ENCODE data around the gene CHD1. TPM values are rescaled to one million over a fixed set of nuclear protein-coding genes. Genes with fewer than 3 reads are reported as not detected.

The CHD1 gene
- total RNA-seq (170 TPM), polyA plus RNA-seq (55.7 TPM)
- long read RNA-seq, donor 1, full-length matches to known transcripts: 6 of 6 reads
- long read RNA-seq, donor 1, partial matches to known transcripts: 0 of 6 reads
- long read RNA-seq, donor 1, other reads (novel, unspliced or antisense): 0 of 6 reads
- long read RNA-seq, donor 2: 0 reads
- long read RNA-seq, donor 3, full-length matches to known transcripts: 53 of 104 reads
- long read RNA-seq, donor 3, partial matches to known transcripts: 51 of 104 reads
- long read RNA-seq, donor 3, other reads (novel, unspliced or antisense): 0 of 104 reads
- long read RNA-seq, donor 4, transcript CHD1-205 (4 exons, 724 nt): minor isoform, 5 of 26 reads
- long read RNA-seq, donor 4, transcript CHD1-210 (2 exons, 786 nt): major isoform, 6 of 26 reads
- long read RNA-seq, donor 4, partial matches to known transcripts: 13 of 26 reads
- long read RNA-seq, donor 4, other reads (novel, unspliced or antisense): 0 of 26 reads
- long read RNA-seq, donor 5, full-length matches to known transcripts: 35 of 114 reads
- long read RNA-seq, donor 5, partial matches to known transcripts: 73 of 114 reads
- long read RNA-seq, donor 5, other reads (novel, unspliced or antisense): 6 of 114 reads
- long read RNA-seq, donor 6, full-length matches to known transcripts: 29 of 42 reads
- long read RNA-seq, donor 6, partial matches to known transcripts: 13 of 42 reads
- long read RNA-seq, donor 6, other reads (novel, unspliced or antisense): 0 of 42 reads
- long read RNA-seq, donor 7, full-length matches to known transcripts: 33 of 78 reads
- long read RNA-seq, donor 7, partial matches to known transcripts: 45 of 78 reads
- long read RNA-seq, donor 7, other reads (novel, unspliced or antisense): 0 of 78 reads
- long read RNA-seq, donor 8, full-length matches to known transcripts: 5 of 5 reads
- long read RNA-seq, donor 8, partial matches to known transcripts: 0 of 5 reads
- long read RNA-seq, donor 8, other reads (novel, unspliced or antisense): 0 of 5 reads
- long read RNA-seq, donor 9, full-length matches to known transcripts: 27 of 58 reads
- long read RNA-seq, donor 9, partial matches to known transcripts: 31 of 58 reads
- long read RNA-seq, donor 9, other reads (novel, unspliced or antisense): 0 of 58 reads
- long read RNA-seq, donor 10, transcript CHD1-205 (4 exons, 724 nt): major isoform, 12 of 41 reads
- long read RNA-seq, donor 10, partial matches to known transcripts: 27 of 41 reads
- long read RNA-seq, donor 10, other reads (novel, unspliced or antisense): 0 of 41 reads

GRCh38 chr5:98928873-98929709 lies at the start of gene CHD1:
CHD1 (minus strand) TSS chr5:98929007; CDS start chr5:98926386, 2,621 bp downstream.
- Histone ChIP-seq H3K9me3 (ENCODE audit: control insufficient read depth in 2 of 2, insufficient read depth in 1 of 2, low read length in 1 of 2) (no peaks in the 10 kb centered on the region), H3K4me3 (ENCODE audit: low read length in 2 of 2) (peak within 1 kb of the TSS; percentile 99 to 100), H3K27me3 (ENCODE audit: control insufficient read depth in 2 of 2, insufficient read depth in 1 of 2, low read length in 1 of 2) (no peaks in the 10 kb centered on the region), H3K27ac (ENCODE audit: low read depth in 1 of 2, low read length in 1 of 2) (peak within 1 kb of the TSS; percentile 100), H3K4me1 (ENCODE audit: control insufficient read depth in 2 of 2, insufficient read depth in 2 of 2, low read length in 2 of 2) (peaks cover 9 to 16% of the 10 kb centered on the region in 2 donors), H3K36me3 (ENCODE audit: control insufficient read depth in 2 of 2, insufficient read depth in 2 of 2, low read length in 1 of 2) (peaks cover 4 to 25% of the 10 kb centered on the region in 2 donors)
- WGBS: under 1% methylated on average over 101 of the region's 101 CpGs
- peak in 8 of 9 donors; percentile 84 to 99 (median 96) for DNase-seq (ENCODE audit: low read depth in 6 of 9, low spot score in 9 of 9)

- Histone ChIP-seq H3K9me3 (ENCODE audit: control insufficient read depth in 2 of 2, insufficient read depth in 1 of 2, low read length in 1 of 2) (no peaks in the 10 kb centered on the region), H3K4me1 (ENCODE audit: control insufficient read depth in 2 of 2, insufficient read depth in 2 of 2, low read length in 2 of 2) (no peaks in the 10 kb centered on the region), H3K27me3 (ENCODE audit: control insufficient read depth in 2 of 2, insufficient read depth in 1 of 2, low read length in 1 of 2) (no peaks in the 10 kb centered on the region), H3K4me3 (ENCODE audit: low read length in 2 of 2) (no peak overlapping the region), H3K36me3 (ENCODE audit: control insufficient read depth in 2 of 2, insufficient read depth in 2 of 2, low read length in 1 of 2) (no peaks in the 10 kb centered on the region), H3K27ac (ENCODE audit: low read depth in 1 of 2, low read length in 1 of 2) (no peak overlapping the region)
- WGBS: 98% methylated on average over 1 of the region's 1 CpG
- DNase-seq (ENCODE audit: low read depth in 6 of 9, low spot score in 9 of 9): no peak
Observed at GRCh38 chr5:98978528-98978927, 49.7 kb upstream of the CHD1 start.

- Histone ChIP-seq H3K27ac (ENCODE audit: low read depth in 1 of 2, low read length in 1 of 2) (no peak overlapping the region), H3K9me3 (ENCODE audit: control insufficient read depth in 2 of 2, insufficient read depth in 1 of 2, low read length in 1 of 2) (no peaks in the 10 kb centered on the region), H3K36me3 (ENCODE audit: control insufficient read depth in 2 of 2, insufficient read depth in 2 of 2, low read length in 1 of 2) (no peaks in the 10 kb centered on the region), H3K27me3 (ENCODE audit: control insufficient read depth in 2 of 2, insufficient read depth in 1 of 2, low read length in 1 of 2) (no peaks in the 10 kb centered on the region), H3K4me3 (ENCODE audit: low read length in 2 of 2) (no peak overlapping the region), H3K4me1 (ENCODE audit: control insufficient read depth in 2 of 2, insufficient read depth in 2 of 2, low read length in 2 of 2) (no peaks in the 10 kb centered on the region)
- no peak for DNase-seq (ENCODE audit: low read depth in 6 of 9, low spot score in 9 of 9)
- 93% methylated on average over 1 of the region's 1 CpG for WGBS
Observed at GRCh38 chr5:98977723-98978122, 48.9 kb upstream of the CHD1 start.

- no peak overlapping the region for H3K4me3 ChIP-seq (ENCODE audit: low read length in 2 of 2)
- WGBS: 73% methylated on average over 4 of the region's 4 CpGs
- no peak overlapping the region for H3K27ac ChIP-seq (ENCODE audit: low read depth in 1 of 2, low read length in 1 of 2)
- no peaks in the 10 kb centered on the region for H3K36me3 ChIP-seq (ENCODE audit: control insufficient read depth in 2 of 2, insufficient read depth in 2 of 2, low read length in 1 of 2)
- H3K27me3 ChIP-seq (ENCODE audit: control insufficient read depth in 2 of 2, insufficient read depth in 1 of 2, low read length in 1 of 2): no peaks in the 10 kb centered on the region
- no peaks in the 10 kb centered on the region for H3K9me3 ChIP-seq (ENCODE audit: control insufficient read depth in 2 of 2, insufficient read depth in 1 of 2, low read length in 1 of 2)
- no peak for DNase-seq (ENCODE audit: low read depth in 6 of 9, low spot score in 9 of 9)
- no peaks in the 10 kb centered on the region for H3K4me1 ChIP-seq (ENCODE audit: control insufficient read depth in 2 of 2, insufficient read depth in 2 of 2, low read length in 2 of 2)
Observed at GRCh38 chr5:98975682-98976407, 47.0 kb upstream of the CHD1 start.

- Histone ChIP-seq H3K27me3 (ENCODE audit: control insufficient read depth in 2 of 2, insufficient read depth in 1 of 2, low read length in 1 of 2) (no peaks in the 10 kb centered on the region), H3K4me1 (ENCODE audit: control insufficient read depth in 2 of 2, insufficient read depth in 2 of 2, low read length in 2 of 2) (no peaks in the 10 kb centered on the region), H3K27ac (ENCODE audit: low read depth in 1 of 2, low read length in 1 of 2) (no peak overlapping the region), H3K4me3 (ENCODE audit: low read length in 2 of 2) (no peak overlapping the region), H3K9me3 (ENCODE audit: control insufficient read depth in 2 of 2, insufficient read depth in 1 of 2, low read length in 1 of 2) (no peaks in the 10 kb centered on the region), H3K36me3 (ENCODE audit: control insufficient read depth in 2 of 2, insufficient read depth in 2 of 2, low read length in 1 of 2) (no peaks in the 10 kb centered on the region)
- no peak for DNase-seq (ENCODE audit: low read depth in 6 of 9, low spot score in 9 of 9)
- 98% methylated on average over 2 of the region's 2 CpGs for WGBS
Observed at GRCh38 chr5:98975223-98975622, 46.4 kb upstream of the CHD1 start.

- Histone ChIP-seq H3K36me3 (ENCODE audit: control insufficient read depth in 2 of 2, insufficient read depth in 2 of 2, low read length in 1 of 2) (no peaks in the 10 kb centered on the region), H3K27ac (ENCODE audit: low read depth in 1 of 2, low read length in 1 of 2) (no peak overlapping the region), H3K4me3 (ENCODE audit: low read length in 2 of 2) (no peak overlapping the region), H3K9me3 (ENCODE audit: control insufficient read depth in 2 of 2, insufficient read depth in 1 of 2, low read length in 1 of 2) (peaks cover 0 to 4% of the 10 kb centered on the region in 2 donors), H3K27me3 (ENCODE audit: control insufficient read depth in 2 of 2, insufficient read depth in 1 of 2, low read length in 1 of 2) (no peaks in the 10 kb centered on the region), H3K4me1 (ENCODE audit: control insufficient read depth in 2 of 2, insufficient read depth in 2 of 2, low read length in 2 of 2) (no peaks in the 10 kb centered on the region)
- WGBS: 98% methylated on average over 4 of the region's 4 CpGs
- no peak for DNase-seq (ENCODE audit: low read depth in 6 of 9, low spot score in 9 of 9)
Observed at GRCh38 chr5:98969400-98969799, 40.6 kb upstream of the CHD1 start.

- Histone ChIP-seq H3K27ac (ENCODE audit: low read depth in 1 of 2, low read length in 1 of 2) (no peak overlapping the region), H3K4me1 (ENCODE audit: control insufficient read depth in 2 of 2, insufficient read depth in 2 of 2, low read length in 2 of 2) (peaks cover 5 to 7% of the 10 kb centered on the region in 2 donors), H3K36me3 (ENCODE audit: control insufficient read depth in 2 of 2, insufficient read depth in 2 of 2, low read length in 1 of 2) (no peaks in the 10 kb centered on the region), H3K9me3 (ENCODE audit: control insufficient read depth in 2 of 2, insufficient read depth in 1 of 2, low read length in 1 of 2) (peaks cover 0 to 4% of the 10 kb centered on the region in 2 donors), H3K4me3 (ENCODE audit: low read length in 2 of 2) (no peak overlapping the region), H3K27me3 (ENCODE audit: control insufficient read depth in 2 of 2, insufficient read depth in 1 of 2, low read length in 1 of 2) (no peaks in the 10 kb centered on the region)
- DNase-seq (ENCODE audit: low read depth in 6 of 9, low spot score in 9 of 9): no peak
- WGBS: 98% methylated on average over 4 of the region's 4 CpGs
Observed at GRCh38 chr5:98968056-98968564, 39.3 kb upstream of the CHD1 start.
